Right lobe of liver (tissue), 4 donors: ENCODE results near the gene FADD.

Experiments used
- POLR2A ChIP-seq: fragments of 450-650 bp; IDR thresholded peaks from one replicate; pipeline ENCODE4 v1.6.1; 2017; ENCODE audit warnings: antibody characterized with exemption, mild to moderate bottlenecking
- TF ChIP-seq, protein P1 (sequence below), 4 donors: fragments of 200-600 bp in 3 of 4; fragments of 450-650 bp in 1 of 4; IDR thresholded peaks; one replicate each; pipeline versions ENCODE4 v1.5.1 to v1.8.0; 2016 to 2022; ENCODE audit warnings: antibody characterized with exemption in 4 of 4, mild to moderate bottlenecking in 2 of 4
- donor health status: DM: no; HTN: no; CAD: no.
- donor health status: DM: no; HTN: no; CAD: no.
- donor health status: DM: no; HTN: yes; CAD: no.

- TF ChIP-seq, protein P1, sequence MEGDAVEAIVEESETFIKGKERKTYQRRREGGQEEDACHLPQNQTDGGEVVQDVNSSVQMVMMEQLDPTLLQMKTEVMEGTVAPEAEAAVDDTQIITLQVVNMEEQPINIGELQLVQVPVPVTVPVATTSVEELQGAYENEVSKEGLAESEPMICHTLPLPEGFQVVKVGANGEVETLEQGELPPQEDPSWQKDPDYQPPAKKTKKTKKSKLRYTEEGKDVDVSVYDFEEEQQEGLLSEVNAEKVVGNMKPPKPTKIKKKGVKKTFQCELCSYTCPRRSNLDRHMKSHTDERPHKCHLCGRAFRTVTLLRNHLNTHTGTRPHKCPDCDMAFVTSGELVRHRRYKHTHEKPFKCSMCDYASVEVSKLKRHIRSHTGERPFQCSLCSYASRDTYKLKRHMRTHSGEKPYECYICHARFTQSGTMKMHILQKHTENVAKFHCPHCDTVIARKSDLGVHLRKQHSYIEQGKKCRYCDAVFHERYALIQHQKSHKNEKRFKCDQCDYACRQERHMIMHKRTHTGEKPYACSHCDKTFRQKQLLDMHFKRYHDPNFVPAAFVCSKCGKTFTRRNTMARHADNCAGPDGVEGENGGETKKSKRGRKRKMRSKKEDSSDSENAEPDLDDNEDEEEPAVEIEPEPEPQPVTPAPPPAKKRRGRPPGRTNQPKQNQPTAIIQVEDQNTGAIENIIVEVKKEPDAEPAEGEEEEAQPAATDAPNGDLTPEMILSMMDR (IDR thresholded peaks at IDR 0.05) = no peak
- TF ChIP-seq POLR2A = no peak
These were observed 44.1 kb downstream of the FADD start for GRCh38 chr11:70247042-70247709.
